Testis (tissue), 3 donors: Measurements from ENCODE around the gene ANXA8L1. TPM values are rescaled to one million over a fixed set of nuclear protein-coding genes. Genes with fewer than 3 reads are reported as not detected.
"Not testable (repeated sequence)": the region's sequence is repeated elsewhere in the genome, so short reads cannot be mapped to it uniquely, and the experiment has no call there.

ENCODE experiments used
- DNase-seq: peaks from one replicate; pipeline ENCODE4 v3.0.0-alpha.2; 2019
- H3K27ac ChIP-seq, 2 donors: fragments of 200-600 bp; sonication (generic); one replicate each; pipeline ENCODE4 v1.5.1; 2019
- H3K27me3 ChIP-seq: fragments of 200-600 bp; sonication (generic); one replicate; pipeline ENCODE4 v1.5.1; 2019
- H3K36me3 ChIP-seq: fragments of 200-600 bp; sonication (generic); one replicate; pipeline ENCODE4 v1.5.1; 2017; ENCODE audit warnings: low read depth; ENCODE audit errors: missing control alignments
- H3K4me1 ChIP-seq: fragments of 200-600 bp; sonication (generic); one replicate; pipeline ENCODE4 v1.5.1; 2019
- H3K4me3 ChIP-seq, 2 donors: fragments of 200-600 bp; sonication (generic); one replicate each; pipeline ENCODE4 v1.5.1; 2017 to 2019
- H3K9me3 ChIP-seq: fragments of 200-600 bp; sonication (generic); one replicate; pipeline ENCODE4 v1.5.1; 2017
- POLR2A ChIP-seq: fragments of 450-650 bp; IDR thresholded peaks from one replicate; pipeline ENCODE4 v1.6.1; 2017; ENCODE audit warnings: antibody characterized with exemption, mild to moderate bottlenecking, moderate library complexity
- WGBS, 2 donors: methylation state at CpG; one replicate each; pipeline ENCODE4 v1.1.5; 2018; 5-methylcytosine and 5-hydroxymethylcytosine counted together
- intact Hi-C: fragments of 100-400 bp; cut with DNase I; formaldehyde crosslinking; loops from one replicate; pipeline ENCODE4 v1.15.1; 2023; ENCODE audit warnings: low total_unique reads
- polyA plus RNA-seq: library from polyadenylated mRNA; stranded (reverse); fragments of 350-450 nt; fragmentation: Illumina TruSeq; extraction: RNeasy Lipid Tissue Mini Kit (QIAGEN cat#74804); gene quantifications from one replicate; pipeline ENCODE4 v1.2.3, GENCODE V29; 2014; ENCODE audit warnings: low read depth, low replicate concordance; ENCODE audit not compliant: insufficient read depth
- total RNA-seq, 2 donors: library from RNA; depleted of rRNA; stranded (reverse); fragments of >200 nt; gene quantifications; one replicate each; pipeline ENCODE4 v1.2.3, GENCODE V29; 2016
- TF ChIP-seq, protein P1 (sequence below), 3 experiments: fragments of 450-650 bp in 2 of 3; fragments of 200-600 bp in 1 of 3; sonication (generic) in 1 of 3; IDR thresholded peaks; one replicate each; pipeline ENCODE4 v1.5.1; 2016 to 2019; ENCODE audit warnings: antibody characterized with exemption in 3 of 3, mild to moderate bottlenecking in 2 of 3, moderate library complexity in 1 of 3

ANXA8L1 gene
- total and polyA plus RNA-seq, 3 donors from 2014 or later: 0.94 to 4.4 (median 2.2) TPM

- Histone ChIP-seq H3K9me3 (no peaks in the 10 kb centered on the region), H3K27ac (no peak overlapping the region), H3K27me3 (no peaks in the 10 kb centered on the region), H3K4me1 (no peaks in the 10 kb centered on the region), H3K4me3 (no peak overlapping the region), H3K36me3 (no peaks in the 10 kb centered on the region)
- DNase-seq: no peak
- intact Hi-C loops: no loop called here
- no peak for TF ChIP-seq POLR2A
- TF ChIP-seq, protein P1, sequence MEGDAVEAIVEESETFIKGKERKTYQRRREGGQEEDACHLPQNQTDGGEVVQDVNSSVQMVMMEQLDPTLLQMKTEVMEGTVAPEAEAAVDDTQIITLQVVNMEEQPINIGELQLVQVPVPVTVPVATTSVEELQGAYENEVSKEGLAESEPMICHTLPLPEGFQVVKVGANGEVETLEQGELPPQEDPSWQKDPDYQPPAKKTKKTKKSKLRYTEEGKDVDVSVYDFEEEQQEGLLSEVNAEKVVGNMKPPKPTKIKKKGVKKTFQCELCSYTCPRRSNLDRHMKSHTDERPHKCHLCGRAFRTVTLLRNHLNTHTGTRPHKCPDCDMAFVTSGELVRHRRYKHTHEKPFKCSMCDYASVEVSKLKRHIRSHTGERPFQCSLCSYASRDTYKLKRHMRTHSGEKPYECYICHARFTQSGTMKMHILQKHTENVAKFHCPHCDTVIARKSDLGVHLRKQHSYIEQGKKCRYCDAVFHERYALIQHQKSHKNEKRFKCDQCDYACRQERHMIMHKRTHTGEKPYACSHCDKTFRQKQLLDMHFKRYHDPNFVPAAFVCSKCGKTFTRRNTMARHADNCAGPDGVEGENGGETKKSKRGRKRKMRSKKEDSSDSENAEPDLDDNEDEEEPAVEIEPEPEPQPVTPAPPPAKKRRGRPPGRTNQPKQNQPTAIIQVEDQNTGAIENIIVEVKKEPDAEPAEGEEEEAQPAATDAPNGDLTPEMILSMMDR (IDR thresholded peaks at IDR 0.05): no peak
- WGBS, 2 donors: 66 to 78% methylated on average over 7 to 8 of the region's 8 CpGs
These were observed 45.9 kb upstream of the ANXA8L1 start for GRCh38 chr10:46329690-46330016.

GRCh38 chr10:46330894-46331293 lies 44.7 kb upstream of the ANXA8L1 start:
- 71 to 78% methylated on average over 3 of the region's 3 CpGs for WGBS, 2 donors
- intact Hi-C loops: no loop called here

GRCh38 chr10:46365484-46365883 lies 10.1 kb upstream of the ANXA8L1 start:
- H3K4me3 ChIP-seq, H3K27ac ChIP-seq, H3K36me3 ChIP-seq, H3K4me1 ChIP-seq, H3K27me3 ChIP-seq, DNase-seq, intact Hi-C loops, H3K9me3 ChIP-seq: not testable (repeated sequence)
- WGBS, 2 donors: 54 to 92% methylated on average over 2 to 4 of the region's 4 CpGs

More at GRCh38 chr10:46330894-46331293, 44.7 kb upstream of the ANXA8L1 start:
- DNase-seq: no peak
- Histone ChIP-seq H3K4me3 (no peak overlapping the region), H3K4me1 (no peaks in the 10 kb centered on the region), H3K36me3 (no peaks in the 10 kb centered on the region), H3K27me3 (no peaks in the 10 kb centered on the region), H3K27ac (no peak overlapping the region), H3K9me3 (no peaks in the 10 kb centered on the region)
- TF ChIP-seq, protein P1 (IDR thresholded peaks at IDR 0.05): no peak
- TF ChIP-seq POLR2A: no peak

DNA sequence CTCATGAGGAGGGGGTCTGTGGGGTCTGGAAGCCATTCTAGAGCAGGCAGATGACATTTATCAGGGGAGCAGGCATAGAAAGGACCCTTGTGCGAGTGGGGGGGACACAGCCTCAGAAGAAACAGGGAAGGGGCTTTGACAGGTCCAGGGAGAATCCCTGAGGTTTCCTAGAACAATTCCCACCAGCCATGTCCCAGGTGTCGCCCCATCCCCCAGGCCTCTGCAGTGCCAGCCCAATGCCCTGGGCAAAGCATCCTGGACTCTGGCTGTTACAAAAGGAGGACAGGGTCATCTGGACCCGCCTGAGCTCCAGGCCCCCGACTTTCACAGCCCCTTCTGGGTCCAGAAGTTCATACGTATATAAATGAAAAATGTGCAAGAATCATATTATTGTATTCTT lies 8.4 kb upstream of the ANXA8L1 start:
- H3K4me3 ChIP-seq, H3K9me3 ChIP-seq, H3K27ac ChIP-seq, DNase-seq, intact Hi-C loops, H3K4me1 ChIP-seq, H3K27me3 ChIP-seq, H3K36me3 ChIP-seq: not testable (repeated sequence)
- 86% methylated on average over 1 of the region's 5 CpGs; no CpG with 5 or more reads in 1 of the 2 donors for WGBS, 2 donors

DNA sequence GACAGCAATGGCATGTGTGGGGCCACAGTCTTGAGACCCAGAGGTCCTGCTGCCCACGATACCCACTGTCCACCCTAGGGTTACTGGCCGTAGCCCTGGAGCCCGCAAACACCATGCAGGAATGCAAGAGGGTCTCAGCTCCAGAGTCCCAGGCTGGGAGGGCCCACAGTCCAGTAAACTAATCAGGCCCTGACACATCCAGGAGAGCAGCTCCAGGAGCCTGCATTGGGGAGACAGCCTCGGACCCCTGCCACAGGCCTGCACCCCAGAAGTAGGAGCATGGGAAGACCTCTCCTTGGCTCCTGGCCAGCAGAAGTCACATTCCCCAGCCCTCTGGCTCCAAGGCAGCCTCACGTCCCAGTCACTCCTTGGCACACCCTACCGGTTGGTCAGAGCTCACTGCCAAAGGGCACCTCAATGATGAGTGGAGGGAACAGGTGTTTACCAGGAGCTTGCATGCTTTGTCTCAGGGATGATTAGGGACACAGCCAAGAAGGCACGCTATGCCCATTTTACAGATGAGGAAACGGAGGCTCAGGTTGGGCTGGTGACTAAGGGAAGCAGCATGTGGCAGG lies 7.8 kb upstream of the ANXA8L1 start:
- H3K4me3 ChIP-seq, H3K27ac ChIP-seq, H3K4me1 ChIP-seq, H3K9me3 ChIP-seq, H3K27me3 ChIP-seq, H3K36me3 ChIP-seq, intact Hi-C loops, DNase-seq: not testable (repeated sequence)
- WGBS, 2 donors: 63% methylated on average over 2 of the region's 8 CpGs; no CpG with 5 or more reads in 1 of the 2 donors

DNA sequence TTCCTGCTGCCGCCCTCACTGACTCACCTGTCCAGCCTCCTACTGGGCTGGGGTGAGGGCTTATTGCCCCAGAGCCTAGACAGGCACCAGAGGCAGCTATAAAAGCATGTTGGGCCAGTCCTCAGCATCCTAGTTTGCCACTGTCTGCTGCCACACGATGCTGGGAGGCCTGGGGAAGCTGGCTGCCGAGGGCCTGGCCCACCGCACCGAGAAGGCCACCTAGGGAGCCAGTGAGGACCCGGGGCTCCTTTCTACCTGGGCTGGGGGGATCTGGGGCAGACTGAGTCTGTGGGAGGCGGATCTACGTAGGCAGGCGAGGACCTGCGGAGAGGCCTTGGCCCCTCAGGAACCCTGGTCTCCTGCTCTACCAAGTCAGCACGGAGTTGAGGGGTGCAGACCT lies 6.6 kb upstream of the ANXA8L1 start:
- H3K27me3 ChIP-seq, H3K9me3 ChIP-seq, H3K4me1 ChIP-seq, H3K36me3 ChIP-seq, H3K27ac ChIP-seq, DNase-seq, H3K4me3 ChIP-seq, intact Hi-C loops: not testable (repeated sequence)
- 87 to 93% methylated on average over 4 to 7 of the region's 11 CpGs for WGBS, 2 donors

DNA sequence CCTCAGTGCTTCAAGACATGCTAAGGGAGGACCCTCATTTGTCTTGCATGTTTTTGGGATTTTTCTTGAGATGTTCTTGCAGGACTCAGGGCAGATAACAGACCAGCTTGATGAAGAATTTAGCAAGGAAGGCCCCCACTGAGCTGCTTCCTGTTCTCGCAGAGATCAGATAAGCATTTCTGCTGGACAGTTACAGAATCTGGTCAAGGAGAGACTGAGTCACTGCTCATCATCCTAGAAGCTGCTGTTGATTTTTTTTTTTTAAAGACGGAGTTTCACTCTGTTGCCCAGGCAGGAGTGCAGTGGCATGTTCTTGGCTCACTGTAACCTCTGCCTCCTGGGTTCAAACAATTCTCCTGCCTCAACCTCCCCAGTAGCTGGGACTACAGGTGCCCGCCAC lies 1.2 kb upstream of the ANXA8L1 start:
- intact Hi-C loops, DNase-seq: not testable (repeated sequence)
- 73 to 75% methylated on average over 1 of the region's 3 CpGs for WGBS, 2 donors

DNA sequence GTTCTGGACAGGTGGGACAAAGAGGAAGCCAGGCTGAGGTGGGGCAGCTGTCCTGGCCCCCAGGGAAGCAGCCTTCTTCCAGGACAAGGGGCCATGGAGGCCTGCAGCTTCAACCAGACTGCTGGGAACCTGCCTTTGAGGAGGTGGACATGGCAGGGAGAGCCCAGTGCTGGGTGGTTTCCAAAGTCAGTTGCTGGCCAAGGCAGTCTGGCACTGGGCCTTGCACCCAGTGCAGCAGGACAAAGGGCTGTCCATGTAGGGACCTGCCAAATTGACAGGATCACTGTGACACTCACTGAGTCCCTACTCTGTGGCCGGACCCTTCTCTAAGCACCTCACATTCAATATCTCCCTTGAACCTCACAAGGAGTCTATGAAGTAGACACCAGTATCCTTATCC lies 1.4 kb downstream of the ANXA8L1 start:
- intact Hi-C loops, H3K27ac ChIP-seq: not testable (repeated sequence)

More for the DNA sequence above, 1.2 kb upstream of the ANXA8L1 start:
- H3K4me1 ChIP-seq, H3K27ac ChIP-seq, H3K36me3 ChIP-seq, H3K9me3 ChIP-seq, H3K4me3 ChIP-seq, H3K27me3 ChIP-seq: not testable (repeated sequence)

GRCh38 chr10:46377651-46378050 lies 2.1 kb downstream of the ANXA8L1 start:
- H3K4me3 ChIP-seq, H3K9me3 ChIP-seq, H3K36me3 ChIP-seq, H3K27me3 ChIP-seq, intact Hi-C loops, DNase-seq, H3K4me1 ChIP-seq, H3K27ac ChIP-seq: not testable (repeated sequence)
- 80% methylated on average over 1 of the region's 4 CpGs; no CpG with 5 or more reads in 1 of the 2 donors for WGBS, 2 donors

More for the DNA sequence above, 1.4 kb downstream of the ANXA8L1 start:
- no CpG with 5 or more reads among the region's 1 CpG for WGBS, 2 donors
- not testable (repeated sequence) for H3K4me1 ChIP-seq, H3K4me3 ChIP-seq, H3K9me3 ChIP-seq, H3K27me3 ChIP-seq, H3K36me3 ChIP-seq, DNase-seq

- H3K4me3 ChIP-seq, DNase-seq, intact Hi-C loops, H3K27ac ChIP-seq, H3K27me3 ChIP-seq, H3K9me3 ChIP-seq, H3K36me3 ChIP-seq, H3K4me1 ChIP-seq: not testable (repeated sequence)
- WGBS, 2 donors: no CpG with 5 or more reads among the region's 8 CpGs
These were observed 2.5 kb downstream of the ANXA8L1 start for GRCh38 chr10:46378108-46378507.
